Epidermal melanocyte (primary cell): ENCODE results near the gene VPS26A.

Source experiments
- DNase-seq: peaks from one replicate; pipeline ENCODE4 v3.0.0; 2011; ENCODE audit warnings: low spot score; ENCODE audit not compliant: insufficient read length

VPS26A gene

GRCh38 chr10:69218831-69219230 is 94.9 kb downstream of the VPS26A start:
- no peak for DNase-seq

- no peak for DNase-seq
Observed at GRCh38 chr10:69220041-69220451, 96.1 kb downstream of the VPS26A start, which contains the start of gene HKDC1. HKDC1 (plus strand) TSS chr10:69220332; CDS start chr10:69220436, 104 bp downstream.

- DNase-seq, result no peak
Observed at GRCh38 chr10:69220507-69220906, 96.5 kb downstream of the VPS26A start.
